ENCODE results near the gene PANK4.

Gene PANK4

GRCh38 chr1:2544093-2544874 is 17.9 kb upstream of the PANK4 start:
- no peak for FAIRE-seq

- no peak for FAIRE-seq
These were observed 17.2 kb upstream of the PANK4 start for GRCh38 chr1:2543543-2544092.

- FAIRE-seq: no peak
These were observed 16.0 kb upstream of the PANK4 start for GRCh38 chr1:2542246-2542915.

GRCh38 chr1:2541619-2542245 is 15.3 kb upstream of the PANK4 start:
- no peak for FAIRE-seq

DNA sequence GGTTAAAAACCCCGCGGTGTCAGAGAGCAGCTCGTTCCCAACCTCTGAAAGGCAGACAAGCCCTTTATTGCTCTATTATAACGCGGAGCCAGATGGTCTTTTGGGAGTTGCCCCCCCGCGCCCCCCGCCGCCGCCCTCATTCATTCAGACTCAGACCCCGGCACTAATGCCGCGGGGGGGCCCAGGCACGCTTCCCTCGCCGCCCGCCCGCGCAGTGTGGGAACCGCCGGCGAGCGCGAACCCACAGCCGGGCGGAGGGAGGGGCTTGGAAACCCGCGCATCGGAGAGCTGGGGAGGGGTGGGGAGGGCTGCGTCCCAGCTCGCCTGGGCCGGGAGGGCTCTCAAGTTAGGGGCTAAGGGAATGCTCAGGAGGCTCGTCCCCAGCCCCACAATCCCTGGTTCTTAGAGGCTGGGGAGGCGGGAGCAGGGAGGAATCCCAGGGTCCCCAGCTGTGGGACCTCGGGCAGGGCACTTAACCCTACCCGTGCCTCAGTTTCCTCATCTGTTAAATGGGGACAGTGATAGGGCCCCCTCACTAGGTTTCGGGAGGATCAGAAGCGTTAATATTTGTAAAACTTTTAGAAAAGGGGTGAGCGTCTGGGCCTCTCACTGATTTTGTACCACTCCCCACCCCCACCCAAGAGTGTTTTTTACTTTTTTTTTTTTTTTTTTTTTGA is 14.6 kb upstream of the PANK4 start:
- no peak for FAIRE-seq

DNA sequence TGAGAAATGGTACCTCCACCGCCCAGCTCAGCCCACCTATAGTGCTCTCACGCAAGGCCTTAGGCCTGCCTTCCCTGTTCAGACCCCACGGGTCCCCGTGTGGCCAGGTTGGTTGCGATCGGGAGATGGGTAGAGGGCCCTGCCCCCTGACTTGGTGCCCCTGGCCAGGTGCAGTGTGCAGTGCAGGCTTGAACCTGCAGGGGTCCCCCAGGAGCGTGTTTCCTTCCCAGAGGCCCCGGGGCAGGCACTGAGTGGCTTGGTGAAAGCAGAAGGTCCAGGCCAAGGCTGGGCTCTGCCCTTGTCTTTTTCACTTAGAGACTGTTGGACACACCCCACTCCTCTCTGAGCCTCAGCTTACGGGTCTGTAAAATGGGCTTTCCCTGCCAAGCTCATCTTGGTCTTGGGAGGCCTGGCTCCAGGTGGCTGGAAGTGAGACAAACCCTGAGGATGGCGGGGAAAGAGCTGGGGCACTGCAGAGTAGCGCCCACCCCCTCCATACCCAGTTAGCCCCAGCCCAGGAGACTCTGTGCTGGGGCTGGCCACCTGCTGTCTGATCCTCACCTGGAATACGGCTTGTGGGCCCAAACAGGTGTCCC is 13.0 kb upstream of the PANK4 start:
- FAIRE-seq: no peak

DNA sequence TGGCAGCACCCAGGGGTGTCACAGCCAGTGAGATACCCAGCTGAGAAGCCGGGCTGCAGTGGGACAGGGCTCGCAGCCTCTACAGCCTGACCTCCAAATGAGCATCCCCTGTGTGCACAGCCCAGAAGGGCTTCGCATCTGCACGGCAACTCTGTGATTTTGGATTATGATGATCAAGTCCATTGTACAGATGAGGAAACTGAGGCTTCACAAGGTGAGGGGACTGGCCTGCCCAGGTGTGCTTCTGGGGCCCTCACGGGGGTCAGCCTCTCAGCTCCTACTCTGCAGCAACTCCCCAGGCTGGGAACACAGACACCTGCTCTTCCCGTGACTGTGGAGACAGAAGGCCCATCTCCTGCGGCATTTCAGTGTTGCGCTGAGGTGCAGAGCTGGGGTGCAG is 12.5 kb upstream of the PANK4 start:
- no peak for FAIRE-seq

GRCh38 chr1:2538376-2538775 is 12.0 kb upstream of the PANK4 start:
- no peak for FAIRE-seq

DNA sequence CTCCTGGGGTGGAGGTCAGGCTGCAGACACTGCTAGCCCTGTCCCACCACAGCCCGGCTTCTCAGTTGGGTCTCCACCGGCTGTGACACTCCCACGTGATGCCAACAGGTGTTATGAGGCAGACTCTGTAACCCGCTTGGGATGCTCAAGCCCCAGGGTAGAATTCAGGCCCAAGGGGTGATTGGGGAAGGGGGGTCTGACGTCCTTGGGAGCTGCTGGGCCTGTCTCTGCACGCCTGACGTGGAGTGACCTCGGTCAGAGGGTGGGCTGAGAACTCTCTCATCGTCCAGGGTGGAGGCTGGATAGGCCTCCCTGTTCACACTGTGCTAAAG is 11.4 kb upstream of the PANK4 start:
- no peak for FAIRE-seq

DNA sequence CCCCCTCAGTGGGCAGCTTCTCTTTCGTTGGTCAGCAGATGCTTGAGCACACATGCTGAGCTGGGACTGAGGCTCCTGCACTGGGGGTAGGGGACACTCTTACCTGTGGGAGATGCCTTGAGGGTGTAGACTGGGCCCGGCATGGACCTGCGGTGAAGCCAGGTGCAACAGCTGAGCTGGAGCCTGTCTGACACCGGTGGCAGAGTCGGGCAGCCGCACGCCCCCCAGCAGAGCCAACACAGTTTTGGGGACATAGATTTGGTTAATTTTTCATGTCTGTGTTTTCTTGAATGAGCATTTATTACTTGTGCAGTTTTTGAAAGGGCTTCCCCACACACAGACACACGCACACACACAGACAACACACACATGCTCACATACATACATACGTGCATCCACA is 9.6 kb upstream of the PANK4 start:
- FAIRE-seq: no peak

GRCh38 chr1:2535455-2535854 is 9.1 kb upstream of the PANK4 start:
- FAIRE-seq: no peak

- no peak for FAIRE-seq
These were observed 8.5 kb upstream of the PANK4 start for GRCh38 chr1:2534687-2535441.

DNA sequence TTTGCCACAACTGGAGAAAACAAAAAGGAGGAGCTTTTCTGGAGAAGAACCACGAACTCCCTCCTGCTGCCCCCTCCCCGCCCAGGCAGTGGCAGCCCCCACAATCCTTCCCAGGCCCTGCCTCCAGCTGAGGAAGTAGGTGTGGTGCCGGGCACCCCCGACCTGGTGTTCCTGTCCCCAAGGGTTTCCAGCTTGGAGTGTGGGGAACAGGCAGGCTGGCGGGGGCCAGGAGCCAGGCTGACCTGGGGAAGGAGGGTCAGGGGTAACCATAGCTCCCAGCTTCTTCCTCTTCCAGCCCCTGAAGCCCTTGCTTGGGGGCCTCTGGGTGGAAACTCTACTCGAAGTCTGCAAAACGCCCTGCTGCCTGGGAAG is 7.9 kb upstream of the PANK4 start:
- FAIRE-seq: no peak

- no peak for FAIRE-seq
These were observed 7.0 kb upstream of the PANK4 start for GRCh38 chr1:2533365-2533764.

- no peak for FAIRE-seq
These were observed 6.2 kb upstream of the PANK4 start for GRCh38 chr1:2532485-2533160.

GRCh38 chr1:2530513-2531361 is 4.3 kb upstream of the PANK4 start:
- no peak for FAIRE-seq

DNA sequence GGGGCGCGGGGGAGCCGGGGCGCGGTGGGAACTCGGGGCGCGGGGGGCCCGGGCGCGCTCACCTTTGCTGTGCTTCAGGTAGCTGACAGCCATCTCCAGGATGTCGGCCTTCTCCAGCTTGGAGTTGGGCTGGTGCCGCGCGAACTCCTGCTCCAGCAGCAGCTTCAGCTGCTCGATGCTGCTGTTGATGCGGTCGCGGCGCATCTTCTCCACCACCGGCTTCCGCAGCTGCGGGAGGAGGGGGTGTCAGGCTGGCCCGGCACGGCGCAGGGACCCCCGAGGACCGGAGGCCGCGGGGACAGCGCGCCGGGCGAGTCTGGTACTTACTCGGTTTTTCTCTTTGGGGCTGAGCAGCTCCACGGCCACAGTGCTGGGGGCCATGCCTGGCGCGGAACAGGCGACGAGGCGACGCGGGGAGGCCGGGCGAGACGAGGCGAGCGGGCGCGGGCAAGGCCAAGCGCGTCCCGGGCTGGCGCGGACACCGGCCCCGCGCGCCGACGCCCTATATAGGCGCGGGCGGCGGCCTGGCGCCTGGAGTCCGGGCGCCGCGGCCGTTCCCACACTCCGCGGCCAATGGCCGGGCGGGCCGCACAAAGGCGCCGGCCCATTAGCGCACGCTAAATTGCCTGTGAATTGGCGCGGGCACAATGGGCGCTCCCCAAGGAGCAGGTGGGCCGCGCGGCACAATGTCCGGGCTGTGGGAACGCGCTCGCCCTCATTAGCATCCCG is 3.6 kb upstream of the PANK4 start, which contains the start of gene HES5:
Gene HES5 (minus strand): TSS at position 480 of the 729 bp plus-strand sequence. CDS start 99 bp downstream, at position 381.
- FAIRE-seq: no peak

DNA sequence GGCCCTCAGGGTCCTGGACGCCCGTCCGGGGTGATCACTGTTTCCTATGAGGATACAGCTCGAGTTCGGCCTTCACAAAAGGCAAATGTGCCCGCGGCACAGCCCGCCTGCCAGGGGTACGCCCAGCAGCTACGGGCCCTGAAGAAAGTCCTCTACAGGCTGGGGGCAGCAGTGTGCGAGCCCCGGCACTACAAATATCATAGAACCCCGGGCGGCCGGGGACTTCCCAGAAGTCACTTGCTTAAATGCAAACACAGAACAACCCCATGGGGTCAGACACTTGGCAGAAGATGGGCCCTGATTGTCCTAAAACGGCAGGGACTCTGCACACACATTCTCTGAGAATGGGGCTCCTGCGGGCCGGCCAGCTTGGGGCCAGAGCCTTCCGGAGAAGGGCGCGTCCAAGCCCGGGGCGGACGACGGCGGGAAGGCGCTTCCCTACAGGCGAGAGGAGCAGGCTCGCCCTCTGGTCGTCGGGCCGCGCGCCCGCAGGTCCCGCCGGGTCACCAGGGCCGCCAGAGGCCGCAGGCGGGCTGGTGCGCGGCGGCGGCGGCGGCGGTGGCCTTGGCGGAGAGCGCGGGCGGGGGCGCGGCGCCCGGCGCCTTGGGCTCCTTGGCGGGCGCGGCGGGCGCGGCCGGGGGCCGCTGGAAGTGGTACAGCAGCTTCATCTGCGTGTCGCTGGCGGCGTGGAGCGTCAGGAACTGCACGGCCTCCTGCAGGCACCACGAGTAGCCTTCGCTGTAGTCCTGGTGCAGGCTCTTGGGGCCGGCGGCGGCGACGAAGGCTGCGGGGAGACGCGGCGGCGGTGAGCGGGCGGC is 2.8 kb upstream of the PANK4 start:
- FAIRE-seq: no peak

GRCh38 chr1:2528611-2528965 is 2.2 kb upstream of the PANK4 start:
- FAIRE-seq: no peak

Data from G401.6 (cell line).